H1 (cell line): ENCODE measurements around the gene TMCC1. TPM values are rescaled to one million over a fixed set of nuclear protein-coding genes. Genes with fewer than 3 reads are reported as not detected.

Experiments used
- CTCF ChIA-PET: fragments of 300-600 bp; sonication (Branson Sonifier 250); formaldehyde crosslinking; loops from one replicate; lab custom pipeline; 2021; ENCODE audit not compliant: partially characterized antibody; lab: Charles Lee
- POLR2A ChIA-PET: fragments of 300-600 bp; sonication (Branson Sonifier 250); formaldehyde crosslinking; loops from one replicate; lab custom pipeline; 2021; ENCODE audit warnings: inconsistent platforms; ENCODE audit not compliant: partially characterized antibody; lab: Charles Lee
- DNase-seq, 2 experiments: peaks; one replicate each; pipeline versions ENCODE4 v3.0.0 to v3.0.0-alpha.2; 2010 to 2022; ENCODE audit warnings: low spot score in 2 of 2, low read depth in 1 of 2, mixed read lengths in 1 of 2
- FAIRE-seq: peaks from 2 replicates; lab custom pipeline; 2011; peaks lifted over from hg19 to GRCh38; lab: Jason Lieb, UNC
- H2AFZ ChIP-seq: 2 replicates; pipeline ENCODE4 v1.8.1; 2012; ENCODE audit warnings: low read length, inconsistent platforms
- H2AK5ac ChIP-seq: 2 replicates; pipeline ENCODE4 v1.6.1; 2013; ENCODE audit warnings: low read depth, low read length
- H2BK120ac ChIP-seq: replicated peaks from 2 replicates; pipeline ENCODE3; 2013; ENCODE audit warnings: low read depth, low read length, inconsistent platforms
- H2BK12ac ChIP-seq: 2 replicates; pipeline ENCODE4 v1.6.1; 2013; ENCODE audit warnings: low read depth, low read length
- H2BK15ac ChIP-seq: 2 replicates; pipeline ENCODE4 v1.6.1; 2013; ENCODE audit warnings: low read length
- H2BK20ac ChIP-seq: 2 replicates; pipeline ENCODE4 v1.6.1; 2013; ENCODE audit warnings: low read length
- H2BK5ac ChIP-seq: 2 replicates; pipeline ENCODE4 v1.6.1; 2013; ENCODE audit warnings: low read depth, low read length
- H3K14ac ChIP-seq: 2 replicates; pipeline ENCODE4 v1.6.1; 2013; ENCODE audit warnings: inconsistent platforms; ENCODE audit not compliant: insufficient read length
- H3K18ac ChIP-seq: 2 replicates; pipeline ENCODE4 v1.6.1; 2013; ENCODE audit warnings: low read length; ENCODE audit errors: extremely low read depth
- H3K23ac ChIP-seq: 2 replicates; pipeline ENCODE4 v1.6.1; 2013; ENCODE audit warnings: inconsistent platforms; ENCODE audit not compliant: insufficient read length
- H3K23me2 ChIP-seq: 2 replicates; pipeline ENCODE4 v1.6.1; 2013; ENCODE audit warnings: low read depth, low read length
- H3K27ac ChIP-seq: 2 replicates; pipeline ENCODE4 v1.6.1; 2011; ENCODE audit warnings: low read depth, low read length, inconsistent platforms
- H3K27me3 ChIP-seq, 4 experiments: replicated peaks in 1 of 4; 1 replicate in 1 of 4; 2 replicates in 3 of 4; pipeline versions ENCODE4 v1.6.1 to v1.8.1; 2011 to 2013; ENCODE audit warnings: low read length in 3 of 4, mild to moderate bottlenecking in 3 of 4, inconsistent platforms in 2 of 4, mixed read lengths in 2 of 4, moderate library complexity in 1 of 4; ENCODE audit not compliant: control insufficient read depth in 3 of 4, insufficient read depth in 3 of 4; ENCODE audit errors: extremely low read depth in 1 of 4
- H3K36me3 ChIP-seq, 4 experiments: 2 replicates each; pipeline versions ENCODE4 v1.6.1 to v1.8.1; 2011 to 2013; ENCODE audit warnings: mild to moderate bottlenecking in 4 of 4, low read length in 3 of 4, moderate library complexity in 2 of 4, control low read depth in 1 of 4, inconsistent platforms in 1 of 4; ENCODE audit not compliant: insufficient read depth in 4 of 4, control insufficient read depth in 2 of 4
- H3K4ac ChIP-seq: replicated peaks from 2 replicates; pipeline ENCODE3; 2013; ENCODE audit warnings: low read length, low read depth, mixed read lengths, inconsistent platforms; ENCODE audit not compliant: insufficient read length
- H3K4me1 ChIP-seq, 4 experiments: replicated peaks in 1 of 4; 1 replicate in 1 of 4; 2 replicates in 3 of 4; pipeline versions ENCODE4 v1.6.1 to v1.8.1; 2011 to 2013; ENCODE audit warnings: low read length in 3 of 4, inconsistent platforms in 2 of 4, mixed read lengths in 1 of 4; ENCODE audit not compliant: insufficient read depth in 4 of 4, control insufficient read depth in 3 of 4
- H3K4me2 ChIP-seq, 2 experiments: 2 replicates each; pipeline versions ENCODE4 v1.6.1 to v1.8.1; 2011 to 2013; ENCODE audit warnings: low read depth in 2 of 2, low read length in 2 of 2, control low read depth in 1 of 2, inconsistent platforms in 1 of 2, mild to moderate bottlenecking in 1 of 2; ENCODE audit not compliant: insufficient read depth in 1 of 2
- H3K4me3 ChIP-seq, 4 experiments: fragments of 200-600, 300-600 bp in 1 of 4; sonication (generic), shearing (Covaris generic), sonication (Bioruptor Twin) in 1 of 4; 2 replicates each; pipeline versions ENCODE4 v1.5.1 to v1.8.1; 2011 to 2016; ENCODE audit warnings: low read length in 4 of 4, low read depth in 3 of 4, control low read depth in 2 of 4, inconsistent platforms in 2 of 4, mild to moderate bottlenecking in 2 of 4, mixed read lengths in 1 of 4, moderate library complexity in 1 of 4; ENCODE audit not compliant: insufficient read depth in 2 of 4; ENCODE audit errors: extremely low read depth in 1 of 4
- H3K56ac ChIP-seq: replicated peaks from 2 replicates; pipeline ENCODE3; 2013; ENCODE audit warnings: low read depth, mild to moderate bottlenecking, mixed read lengths, low read length, inconsistent platforms; ENCODE audit not compliant: insufficient read length
- H3K79me1 ChIP-seq: 2 replicates; pipeline ENCODE4 v1.6.1; 2013; ENCODE audit warnings: low read depth, low read length, control low read depth
- H3K79me2 ChIP-seq, 2 experiments: 2 replicates each; pipeline versions ENCODE4 v1.6.1 to v1.8.1; 2012 to 2013; ENCODE audit warnings: low read length in 2 of 2, mild to moderate bottlenecking in 2 of 2, inconsistent platforms in 1 of 2; ENCODE audit not compliant: insufficient read depth in 2 of 2, control insufficient read depth in 1 of 2
- H3K9ac ChIP-seq, 4 experiments: replicated peaks in 1 of 4; 1 replicate in 1 of 4; 2 replicates in 3 of 4; pipeline versions ENCODE4 v1.6.1 to v1.8.1; 2011 to 2013; ENCODE audit warnings: low read depth in 3 of 4, low read length in 3 of 4, control low read depth in 2 of 4, mild to moderate bottlenecking in 2 of 4, moderate library complexity in 2 of 4, inconsistent platforms in 1 of 4; ENCODE audit errors: extremely low read depth in 1 of 4
- H3K9me3 ChIP-seq, 2 experiments: 2 replicates each; pipeline versions ENCODE4 v1.6.1 to v1.8.1; 2012 to 2013; ENCODE audit warnings: mild to moderate bottlenecking in 2 of 2, moderate library complexity in 2 of 2, control low read depth in 1 of 2, inconsistent platforms in 1 of 2, low read depth in 1 of 2, low read length in 1 of 2, mixed read lengths in 1 of 2; ENCODE audit not compliant: insufficient read depth in 2 of 2
- H4K20me1 ChIP-seq, 2 experiments: replicated peaks in 1 of 2; 2 replicates each; pipeline versions ENCODE3 to v1.8.1; 2011 to 2013; ENCODE audit warnings: inconsistent platforms in 2 of 2, low read length in 2 of 2, mild to moderate bottlenecking in 1 of 2; ENCODE audit not compliant: insufficient read depth in 2 of 2, control insufficient read depth in 1 of 2
- H4K5ac ChIP-seq: 2 replicates; pipeline ENCODE4 v1.6.1; 2013; ENCODE audit warnings: low read length, low read depth, mixed read lengths, inconsistent platforms; ENCODE audit not compliant: insufficient read length
- H4K8ac ChIP-seq: 2 replicates; pipeline ENCODE4 v1.8.0; 2013; ENCODE audit warnings: mild to moderate bottlenecking, moderate library complexity, low read length, inconsistent platforms; ENCODE audit not compliant: insufficient read depth; ENCODE audit errors: extremely low read depth
- H4K91ac ChIP-seq: replicated peaks from 2 replicates; pipeline ENCODE3; 2013; ENCODE audit warnings: low read length, mixed read lengths, inconsistent platforms; ENCODE audit not compliant: insufficient read length
- BCL11A ChIP-seq, 2 experiments: IDR thresholded peaks; one replicate each; pipeline ENCODE4 v1.6.1; 2011; ENCODE audit warnings: low read depth in 2 of 2, low read length in 2 of 2, mild to moderate bottlenecking in 2 of 2
- CTBP2 ChIP-seq: IDR thresholded peaks from 2 replicates; pipeline ENCODE4 v1.7.0; 2011; ENCODE audit warnings: borderline replicate concordance, mild to moderate bottlenecking, moderate library complexity, mixed read lengths, low read length; ENCODE audit not compliant: insufficient read depth, insufficient read length
- FOSL1 ChIP-seq: IDR thresholded peaks from 2 replicates; pipeline ENCODE4 v1.6.1; 2011; ENCODE audit warnings: mild to moderate bottlenecking, low read depth, low read length, moderate library complexity; ENCODE audit not compliant: insufficient read depth
- JUN ChIP-seq: IDR thresholded peaks from 2 replicates; pipeline ENCODE4 v1.6.1; 2011; ENCODE audit warnings: low read depth, mild to moderate bottlenecking, improper control_type of control experiment, low read length
- JUND ChIP-seq: IDR thresholded peaks from 2 replicates; pipeline ENCODE4 v1.6.1; 2011; ENCODE audit warnings: mild to moderate bottlenecking, improper control_type of control experiment, low read length
- RBBP5 ChIP-seq: IDR thresholded peaks from 2 replicates; pipeline ENCODE4 v1.7.1; 2012; ENCODE audit warnings: low read depth, mild to moderate bottlenecking, inconsistent platforms, low read length, moderate library complexity, borderline replicate concordance
- RNF2 ChIP-seq: fragments of 200-900, 300-1000 bp; sonication (generic); IDR thresholded peaks from 2 replicates; pipeline ENCODE4 v1.7.1; 2016; ENCODE audit warnings: borderline replicate concordance, low read depth, mild to moderate bottlenecking, antibody characterized with exemption, low read length; ENCODE audit not compliant: poor library complexity, severe bottlenecking; ENCODE audit errors: missing control alignments
- SRF ChIP-seq: IDR thresholded peaks from 2 replicates; pipeline ENCODE4 v1.6.1; 2011; ENCODE audit warnings: mild to moderate bottlenecking, low read depth, low read length, moderate library complexity
- TBP ChIP-seq: IDR thresholded peaks from 2 replicates; pipeline ENCODE4 v1.6.1; 2011; ENCODE audit warnings: low read depth, low read length, improper control_type of control experiment
- YY1 ChIP-seq: IDR thresholded peaks from 2 replicates; pipeline ENCODE4 v1.6.1; 2011; ENCODE audit warnings: low read depth, mild to moderate bottlenecking, low read length
- ZNF274 ChIP-seq: IDR thresholded peaks from 2 replicates; pipeline ENCODE4 v1.7.0; 2012; ENCODE audit warnings: low read length, borderline replicate concordance; ENCODE audit errors: extremely low read depth
- WGBS, 2 experiments: shearing (Covaris generic) in 1 of 2; methylation state at CpG; one replicate each; pipeline versions ENCODE4 v1.1.6 to v1.1.7; 2013 to 2015; ENCODE audit warnings: low lambda C conversion rate in 2 of 2, mixed read lengths in 2 of 2, inconsistent platforms in 1 of 2, low coverage in 1 of 2, missing lambda C conversion rate in 1 of 2; ENCODE audit not compliant: insufficient replicate concordance in 2 of 2, insufficient coverage in 1 of 2, insufficient read length in 1 of 2; ENCODE audit errors: extremely low coverage in 1 of 2, missing lambda C conversion rate in 1 of 2; 5-methylcytosine and 5-hydroxymethylcytosine counted together
- polyA plus RNA-seq, 7 experiments: library from polyadenylated mRNA; depleted of rRNA in 3 of 7; stranded (reverse) in 5 of 7; unstranded in 2 of 7; fragments of >200 nt in 5 of 7; fragments of 200-250 nt in 2 of 7; gene quantifications; 1 replicate in 5 of 7; 2 replicates in 1 of 7; 4 replicates in 1 of 7; pipeline versions ENCODE4 v1.2.1 to v1.2.3, GENCODE V29; 2011 to 2013; ENCODE audit warnings: missing spikeins in 2 of 7, mixed read lengths in 2 of 7
- total RNA-seq: library from RNA; stranded (reverse); fragmentation: NEBNext Ultra II Directional; extraction: Animal tissue kit (Norgen Biotek cat#: 25700); gene quantifications from 2 replicates; pipeline ENCODE4 v1.2.1, GENCODE V29; 2021

TMCC1 gene
- total and polyA plus RNA-seq, 2 of the 8 experiments (the other 6 are each of a cell fraction or from before 2014, with no cell fraction given): 10.4 to 27.1 TPM

GRCh38 chr3:129618901-129619671, 274.4 kb downstream of the TMCC1 start:
- Histone ChIP-seq H2BK12ac (peak overlapping the region; percentile 50; the same call in 1 of the 2 replicates), H4K20me1 (no peaks in the 10 kb centered on the region), H4K8ac (peak overlapping the region; percentile 72; the same call in 1 of the 2 replicates), H3K27me3 (no peaks in the 10 kb centered on the region), H2AFZ (no peak overlapping the region), H3K9me3 (no peaks in the 10 kb centered on the region), H3K4ac (peak overlapping the region; percentile 53), H2BK15ac (0 out of 2 replicates have a peak overlapping the region, but pooled peaks have one; percentile 61), H3K14ac (no peak overlapping the region), H2BK20ac (no peak overlapping the region), H2AK5ac (no peak overlapping the region), H3K23me2 (no peaks in the 10 kb centered on the region), H2BK120ac (no peak overlapping the region), H3K27ac (no peak overlapping the region), H3K4me1 (peaks cover 0 to 11% (median under 1%) of the 10 kb centered on the region in 4 experiments; a peak in 3 of 7 replicates), H3K36me3 (no peaks in the 10 kb centered on the region), H3K4me2 (no peak overlapping the region), H2BK5ac (no peak overlapping the region), H4K91ac (peak overlapping the region; percentile 65), H3K4me3 (no peak overlapping the region), H3K79me1 (no peaks in the 10 kb centered on the region), H3K79me2 (no peaks in the 10 kb centered on the region), H4K5ac (no peak overlapping the region), H3K9ac (no peak overlapping the region), H3K18ac (no peak overlapping the region), H3K23ac (no peak overlapping the region), H3K56ac (no peak overlapping the region)
- CTCF ChIA-PET: interaction anchor here (1.4 to 1.8 kb wide), 2 partner anchors 10 to 129 kb away, joined by 3 to 7 read pairs; no protein-coding TSS in a partner anchor
- WGBS, 2 experiments: 91% methylated on average over 23 of the region's 23 CpGs; no CpG with 5 or more reads in 1 of the 2 experiments
- DNase-seq (no peak), FAIRE-seq (no peak)
- no peak for TF ChIP-seq RBBP5
- TF ChIP-seq FOSL1: no peak
- no peak for TF ChIP-seq ZNF274
- no peak for TF ChIP-seq CTBP2
- TF ChIP-seq YY1: no peak
- TF ChIP-seq JUN: no peak
- no peak for TF ChIP-seq JUND
- no peak for TF ChIP-seq BCL11A (IDR thresholded peaks at IDR 0.05; ENCODE audit: low read depth in 2 of 2, low read length in 2 of 2)
- no peak for TF ChIP-seq SRF
- TF ChIP-seq TBP: no peak
- TF ChIP-seq RNF2: no peak
- POLR2A ChIA-PET: interaction anchor here (0.5 to 0.8 kb wide), 3 partner anchors 88 to 294 kb away, joined by 3 to 4 read pairs (median 3); no protein-coding TSS in a partner anchor
